GM08714 (cell line): ENCODE measurements around the gene CA10.

ENCODE experiments used
- H3K4me3 ChIP-seq: fragments of 200-500 bp; sonication (Bioruptor generic); 2 replicates; pipeline ENCODE4 v1.5.1; 2014; ENCODE audit warnings: mild to moderate bottlenecking, low read length, inconsistent platforms
- ZNF274 ChIP-seq: IDR thresholded peaks from 2 replicates; pipeline ENCODE4 v1.6.1; 2012; ENCODE audit warnings: mild to moderate bottlenecking, low read depth, low read length

CA10 gene

DNA sequence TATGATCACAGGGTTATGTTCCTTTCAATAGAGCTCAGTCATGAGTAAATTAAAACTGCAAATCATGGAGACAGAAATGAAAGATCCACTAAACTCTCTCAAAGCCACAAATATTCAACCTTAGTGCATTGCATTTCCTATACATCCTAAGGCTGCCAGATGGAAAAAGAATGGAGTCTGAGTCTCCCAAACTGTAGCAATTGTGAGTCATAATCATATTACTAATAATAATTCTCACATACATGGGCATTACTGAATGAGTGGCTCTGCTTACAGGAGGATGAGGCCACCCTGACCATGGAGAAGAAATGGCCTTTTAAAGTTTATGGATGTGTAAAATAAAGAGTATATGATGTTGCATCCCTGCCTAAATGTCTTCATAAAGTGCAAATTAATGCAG, 3.2 kb downstream of the CA10 start:
- H3K4me3 ChIP-seq = no peak overlapping the region
- no peak for TF ChIP-seq ZNF274

DNA sequence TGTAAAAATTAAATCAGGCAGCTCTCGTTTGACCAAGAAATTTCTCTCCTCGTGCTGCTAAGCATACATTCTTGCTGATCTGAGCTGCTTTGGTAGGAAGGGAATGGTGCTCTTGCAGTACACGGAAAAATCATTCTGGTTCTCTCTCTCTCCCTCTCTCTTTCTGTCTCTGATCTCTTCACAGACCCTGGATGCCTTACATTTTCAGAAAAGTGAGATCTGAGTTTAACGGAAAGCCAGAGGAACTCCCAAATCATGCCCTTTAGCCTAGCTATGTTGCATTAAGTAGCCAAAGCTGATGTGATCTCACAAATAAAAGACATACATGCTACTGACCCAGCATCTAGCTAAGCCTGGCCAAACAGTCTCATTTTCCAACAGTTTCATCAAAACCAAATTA, 4.0 kb downstream of the CA10 start:
- TF ChIP-seq ZNF274 = no peak
- H3K4me3 ChIP-seq = no peak overlapping the region

DNA sequence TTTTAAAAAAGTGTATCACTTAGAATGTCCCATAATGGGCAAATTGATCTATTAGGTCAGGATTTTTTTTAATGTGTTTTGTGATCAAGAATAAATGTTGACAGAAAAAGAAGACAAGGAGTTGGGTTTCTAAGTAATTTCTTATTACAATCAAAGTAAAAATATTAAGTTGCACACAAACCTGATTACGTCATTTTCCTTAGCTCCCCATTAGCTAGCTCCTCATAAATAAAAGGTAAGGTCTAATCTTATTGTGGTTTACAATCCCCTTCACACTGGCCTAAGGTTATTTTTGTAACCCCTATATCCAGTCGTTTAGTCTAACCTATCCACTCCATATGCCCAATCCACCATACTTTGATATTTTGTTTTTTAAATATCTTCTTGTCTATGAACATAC, 7.6 kb downstream of the CA10 start:
- H3K4me3 ChIP-seq = no peak overlapping the region
- no peak for TF ChIP-seq ZNF274

DNA sequence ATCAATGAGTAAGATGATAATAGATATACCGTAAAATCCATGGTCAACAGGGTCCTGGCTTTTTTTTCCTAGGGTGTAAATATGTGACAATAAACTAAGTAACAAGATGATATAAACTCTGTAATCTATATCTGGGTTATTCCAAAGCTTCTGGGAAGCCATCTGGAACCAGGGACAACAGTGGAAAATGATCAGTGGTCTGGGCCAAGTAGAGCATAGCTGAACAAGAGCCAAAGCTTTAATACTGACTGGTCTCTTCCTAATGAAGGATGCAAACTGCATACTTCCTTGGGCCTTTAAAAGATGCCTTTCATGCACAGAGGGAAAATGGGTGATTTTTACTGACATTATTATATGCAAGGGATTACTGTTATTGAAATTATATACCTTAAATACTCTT, 8.9 kb downstream of the CA10 start:
- no peak for TF ChIP-seq ZNF274
- H3K4me3 ChIP-seq = no peak overlapping the region

DNA sequence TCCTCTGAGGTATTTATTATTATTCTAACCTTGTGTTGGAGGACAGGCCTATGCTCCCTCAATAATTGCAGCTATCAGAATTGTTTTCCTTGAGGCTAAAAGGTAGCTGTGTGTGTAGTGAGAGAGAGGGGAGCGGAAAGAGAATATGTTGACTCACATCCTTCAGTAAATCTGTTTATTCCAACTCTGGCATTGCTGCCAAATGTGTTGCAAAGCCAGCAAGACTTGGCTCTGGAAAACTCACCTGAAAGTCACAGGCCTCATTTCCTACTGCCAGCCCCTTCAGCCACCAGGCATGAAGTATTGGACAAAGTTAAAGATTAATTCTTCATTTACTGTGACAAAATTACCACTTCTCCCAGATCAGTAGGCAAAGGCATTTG, 9.6 kb downstream of the CA10 start:
- TF ChIP-seq ZNF274 = no peak
- H3K4me3 ChIP-seq = no peak overlapping the region

DNA sequence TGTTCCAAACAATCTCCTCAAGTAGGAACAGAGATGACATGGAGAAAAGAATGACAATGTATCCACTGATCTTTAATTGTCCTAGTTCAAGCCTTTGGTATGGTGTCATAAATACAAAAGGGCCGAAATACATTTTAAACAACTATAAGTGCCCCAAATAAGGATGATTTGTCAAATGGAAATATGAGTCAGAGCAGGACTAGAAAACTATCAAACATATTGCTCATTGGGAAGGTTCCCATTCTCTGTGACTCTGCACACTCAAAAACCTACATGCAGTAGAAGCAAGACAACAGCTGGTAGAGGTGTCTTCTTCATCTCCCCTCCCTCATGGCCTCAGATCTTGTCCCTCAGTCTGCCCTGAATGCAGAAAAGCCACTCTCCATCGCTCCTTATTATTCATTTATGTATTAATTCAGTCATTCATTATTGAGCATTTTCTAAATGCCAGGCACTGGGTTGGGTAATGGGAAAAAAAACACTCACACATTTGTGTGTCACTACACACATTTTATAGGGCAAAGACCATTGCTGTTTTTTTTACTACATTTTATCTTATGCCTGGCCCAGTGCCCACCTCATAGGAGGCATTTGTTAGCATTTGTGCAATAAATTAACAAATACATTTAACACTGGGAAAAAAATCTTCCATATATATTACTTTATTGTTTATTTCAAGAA, 10.1 kb downstream of the CA10 start:
- H3K4me3 ChIP-seq = no peak overlapping the region
- TF ChIP-seq ZNF274 = no peak

DNA sequence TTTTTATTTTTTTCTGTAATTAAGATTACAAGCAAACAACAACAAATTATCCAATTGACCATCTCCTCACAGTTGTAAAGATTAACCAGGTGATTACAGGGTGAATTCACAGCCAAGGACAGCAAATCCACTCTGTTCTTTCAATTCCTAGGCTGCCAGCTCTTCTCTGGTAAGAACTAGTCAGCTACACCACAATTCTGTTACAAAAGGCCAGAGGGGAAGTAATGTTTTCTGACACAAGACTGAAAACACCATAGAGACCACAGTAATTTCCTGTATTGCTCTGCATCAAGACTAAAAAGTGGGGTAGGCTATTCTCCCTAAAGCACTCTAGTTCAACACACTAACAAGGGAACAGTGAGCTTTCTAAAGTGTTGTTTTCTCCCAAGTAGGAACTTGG, 10.6 kb downstream of the CA10 start:
- no peak for TF ChIP-seq ZNF274
- no peak overlapping the region for H3K4me3 ChIP-seq

DNA sequence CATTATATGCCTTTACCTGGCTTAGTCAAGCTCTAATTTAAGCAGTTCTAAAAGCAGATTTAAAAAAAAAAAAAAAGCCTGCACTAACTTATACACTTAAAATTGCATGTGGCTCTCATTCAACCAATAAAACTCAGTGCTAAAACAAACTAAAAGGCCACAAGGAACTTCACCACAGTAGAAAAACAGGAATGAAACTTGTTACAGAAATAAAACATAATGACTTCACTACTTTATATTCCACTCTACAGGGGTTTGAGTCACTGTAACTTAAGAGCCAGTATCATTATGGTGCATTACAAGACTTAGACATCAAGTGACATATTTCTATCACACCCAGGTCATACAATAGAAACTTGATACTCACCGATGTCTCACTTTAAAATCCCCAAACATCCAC, 11.1 kb downstream of the CA10 start:
- no peak for TF ChIP-seq ZNF274
- H3K4me3 ChIP-seq = no peak overlapping the region

DNA sequence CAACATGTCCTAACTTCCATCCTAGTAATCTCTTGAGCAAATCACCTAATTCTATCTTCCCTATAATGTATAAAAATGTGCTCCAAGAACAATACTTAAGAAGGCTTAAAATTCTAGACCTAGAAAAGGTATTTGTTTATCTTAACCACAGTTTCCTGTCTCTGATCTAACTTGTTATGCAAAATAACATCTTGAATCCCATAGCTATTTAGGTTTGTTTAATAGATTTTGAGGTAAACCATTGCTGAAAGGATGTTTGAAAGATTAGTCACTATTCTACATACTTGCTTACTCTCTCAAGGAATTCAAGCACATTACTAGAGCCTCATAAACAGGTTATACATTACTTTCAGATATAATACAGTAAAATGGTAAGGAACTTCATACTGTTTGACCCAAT, 13.0 kb downstream of the CA10 start:
- TF ChIP-seq ZNF274 = no peak
- no peak overlapping the region for H3K4me3 ChIP-seq

DNA sequence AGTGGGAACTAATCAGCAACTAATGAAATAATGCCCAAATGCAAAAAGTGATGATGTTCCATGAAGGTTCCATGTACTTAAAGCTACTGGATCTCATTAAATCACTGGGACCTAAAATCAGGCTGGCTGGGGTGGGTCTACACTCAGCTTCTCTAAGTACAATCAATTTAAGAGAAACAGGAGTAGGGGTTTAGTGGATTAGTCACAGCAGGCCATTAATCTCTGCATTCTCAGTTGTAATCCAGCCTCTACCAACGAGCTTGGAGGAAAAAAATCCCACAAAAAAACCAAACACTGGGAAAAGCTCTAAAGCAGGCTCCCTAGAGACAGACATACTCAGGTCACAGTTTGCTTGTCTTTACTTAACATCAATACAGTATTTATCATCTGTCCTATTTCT, 15.0 kb downstream of the CA10 start:
- no peak overlapping the region for H3K4me3 ChIP-seq
- TF ChIP-seq ZNF274 = no peak

DNA sequence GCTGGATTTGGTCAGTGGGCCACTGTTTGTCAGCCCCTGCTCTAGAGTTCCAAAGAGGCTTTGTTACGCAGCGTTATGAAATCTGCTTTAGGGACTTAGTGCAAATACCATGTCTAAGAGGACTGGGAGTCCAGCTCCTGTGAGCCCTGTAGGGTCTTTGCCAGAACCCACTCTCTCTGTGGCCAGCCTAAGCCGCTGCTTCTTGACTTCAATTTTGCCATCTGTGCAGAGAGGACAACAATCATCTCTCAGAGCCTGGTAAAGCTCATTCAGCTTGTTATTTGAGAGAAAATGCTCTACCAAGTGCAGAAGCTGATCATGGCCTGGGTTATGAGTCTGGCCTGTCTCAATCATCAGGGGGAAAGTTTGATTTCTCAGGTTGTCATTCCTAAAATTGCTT, 17.9 kb downstream of the CA10 start:
- no peak for TF ChIP-seq ZNF274

DNA sequence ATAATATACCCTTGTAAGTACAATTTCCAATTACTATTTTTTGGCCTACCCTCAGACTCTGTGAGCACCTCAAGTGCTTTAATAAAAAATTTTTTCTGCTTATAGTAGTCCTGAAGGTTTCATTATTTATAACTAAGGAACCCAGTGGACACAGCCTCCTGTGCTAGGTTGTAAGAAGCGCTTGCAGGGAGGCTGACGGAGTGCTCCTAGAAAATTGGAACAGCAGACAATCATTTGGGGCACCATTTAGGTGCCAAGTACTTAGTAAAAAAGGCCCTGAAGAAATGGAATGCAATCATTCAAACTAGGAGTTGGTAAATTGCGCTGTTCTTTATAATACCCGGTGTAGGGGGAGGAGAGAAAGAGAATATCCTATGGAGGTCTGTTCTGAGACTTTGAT, 19.8 kb downstream of the CA10 start:
- no peak for TF ChIP-seq ZNF274
- no peak overlapping the region for H3K4me3 ChIP-seq

More for the DNA sequence above, 17.9 kb downstream of the CA10 start:
- H3K4me3 ChIP-seq = no peak overlapping the region

DNA sequence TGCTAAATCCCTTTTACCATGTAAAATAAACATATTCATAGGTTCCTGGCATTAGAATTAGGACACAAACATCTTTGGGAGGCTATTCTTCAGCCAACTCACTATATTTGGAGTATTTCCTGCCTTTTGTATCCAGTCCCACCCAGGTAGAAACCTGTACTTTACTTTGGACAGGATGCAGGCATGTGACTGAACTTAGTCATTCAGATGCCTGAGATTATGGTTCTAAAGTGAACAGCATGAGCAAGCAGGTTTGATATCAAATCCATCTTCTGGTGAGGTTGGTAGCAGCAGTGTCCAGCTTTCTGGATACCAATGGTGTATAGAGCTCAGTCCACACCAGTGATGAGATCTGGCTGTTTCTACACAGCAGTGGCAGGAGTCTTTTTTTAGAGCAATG, 20.2 kb downstream of the CA10 start:
- no peak for TF ChIP-seq ZNF274
- H3K4me3 ChIP-seq = no peak overlapping the region

DNA sequence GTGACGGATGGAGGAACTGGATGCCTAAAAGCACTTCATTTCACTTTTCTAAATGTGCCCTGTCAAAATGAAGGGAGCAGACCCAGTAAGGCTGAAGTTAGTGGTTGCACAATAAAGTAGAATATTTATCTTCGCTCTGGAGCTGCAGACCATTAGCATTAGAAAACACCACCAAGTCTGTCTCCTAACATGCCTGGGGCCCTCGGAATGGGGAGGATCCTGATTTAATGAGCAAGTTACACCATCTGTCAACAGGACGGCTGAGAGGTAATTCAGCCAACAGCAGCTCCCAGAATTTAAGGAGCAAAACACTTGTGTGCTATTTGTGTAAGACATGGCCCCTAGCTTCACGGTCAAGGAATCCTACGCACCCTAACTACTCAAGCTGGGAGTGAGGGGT, 22.3 kb downstream of the CA10 start:
- no peak overlapping the region for H3K4me3 ChIP-seq
- no peak for TF ChIP-seq ZNF274

DNA sequence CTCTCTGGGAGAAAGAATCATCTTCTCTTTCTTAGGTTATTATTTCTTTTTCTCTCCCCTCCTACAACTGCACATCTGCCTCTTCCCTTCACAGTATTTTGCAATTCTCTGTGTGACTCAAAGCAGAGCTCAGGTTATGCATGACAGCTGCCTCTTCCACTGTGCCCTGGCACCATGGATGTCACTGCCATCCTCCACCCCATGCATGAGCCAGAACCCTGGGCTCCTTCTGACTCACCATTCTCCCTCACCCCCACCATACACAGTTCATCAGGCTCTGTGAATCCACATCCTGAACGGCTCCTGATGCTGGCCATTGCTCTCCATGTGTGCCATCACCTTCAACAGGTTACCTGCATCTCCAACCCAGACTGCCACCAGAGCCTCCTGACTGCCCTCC, 23.9 kb downstream of the CA10 start:
- TF ChIP-seq ZNF274 = no peak
- no peak overlapping the region for H3K4me3 ChIP-seq

DNA sequence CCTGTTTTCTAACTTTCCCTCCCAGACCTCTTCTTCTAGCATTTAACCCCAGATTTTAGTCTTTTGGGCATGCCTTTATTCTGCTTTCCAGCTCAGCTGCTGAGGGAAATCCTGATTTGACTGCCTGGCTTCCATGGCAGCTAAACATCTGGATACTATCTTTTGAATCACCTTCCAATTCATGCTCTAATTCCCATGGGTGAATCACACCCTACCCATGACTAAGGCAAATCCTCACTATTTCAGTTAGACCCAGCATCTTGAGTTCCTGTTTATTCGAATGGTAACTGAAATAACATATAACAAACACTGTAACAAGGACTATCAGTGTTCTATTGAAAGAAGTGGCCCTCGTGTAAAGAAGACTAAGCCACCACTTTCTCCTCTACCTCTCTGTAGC, 29.8 kb downstream of the CA10 start:
- H3K4me3 ChIP-seq = no peak overlapping the region
- TF ChIP-seq ZNF274 = no peak
